NCI-H460 (cell line): ENCODE results near the gene DNM3. TPM values are rescaled to one million over a fixed set of nuclear protein-coding genes. Genes with fewer than 3 reads are reported as not detected.

Source experiments
- DNase-seq: peaks from one replicate; pipeline ENCODE4 v3.0.0-alpha.2; 2016; ENCODE audit warnings: low read depth; ENCODE audit errors: extremely low read depth
- total RNA-seq: library from RNA; depleted of rRNA; stranded (reverse); fragments of >200 nt; shearing (Covaris generic); gene quantifications from 2 replicates; pipeline ENCODE4 v1.2.3, GENCODE V29; 2014

The DNM3 gene
- total RNA-seq, 1 experiment from 2014 or later, result 0.27 TPM

DNA sequence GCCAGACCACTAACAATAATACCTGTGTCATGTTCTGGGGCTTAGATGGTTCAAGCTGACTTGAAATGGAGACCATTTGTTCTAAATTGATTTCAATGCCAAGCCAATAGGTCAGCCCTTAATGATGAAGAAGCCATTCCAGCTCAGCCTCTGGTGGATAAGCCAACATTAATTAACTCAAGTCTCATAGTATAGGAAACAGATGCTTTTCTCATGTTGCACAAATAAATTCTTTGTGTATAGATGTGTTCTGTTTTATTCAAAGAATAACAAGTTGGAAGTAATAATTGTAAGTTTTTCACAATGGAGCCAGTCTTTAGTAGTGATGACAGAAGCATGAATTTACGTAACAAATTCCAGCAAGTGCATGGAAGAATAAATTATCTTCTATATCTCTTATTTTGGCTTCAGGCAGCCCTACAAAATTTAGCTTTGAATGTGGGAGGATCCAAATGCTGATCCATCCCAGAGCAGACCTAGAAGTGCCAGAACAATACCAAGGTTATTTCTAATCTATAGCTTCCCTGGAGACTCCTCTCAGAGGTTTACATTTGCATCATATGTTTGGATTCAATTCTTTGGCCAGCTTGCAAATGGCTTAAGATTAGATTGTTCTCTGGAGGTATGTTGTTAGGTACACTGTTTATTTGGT, 536.9 kb downstream of the DNM3 start:
- no peak for DNase-seq

DNA sequence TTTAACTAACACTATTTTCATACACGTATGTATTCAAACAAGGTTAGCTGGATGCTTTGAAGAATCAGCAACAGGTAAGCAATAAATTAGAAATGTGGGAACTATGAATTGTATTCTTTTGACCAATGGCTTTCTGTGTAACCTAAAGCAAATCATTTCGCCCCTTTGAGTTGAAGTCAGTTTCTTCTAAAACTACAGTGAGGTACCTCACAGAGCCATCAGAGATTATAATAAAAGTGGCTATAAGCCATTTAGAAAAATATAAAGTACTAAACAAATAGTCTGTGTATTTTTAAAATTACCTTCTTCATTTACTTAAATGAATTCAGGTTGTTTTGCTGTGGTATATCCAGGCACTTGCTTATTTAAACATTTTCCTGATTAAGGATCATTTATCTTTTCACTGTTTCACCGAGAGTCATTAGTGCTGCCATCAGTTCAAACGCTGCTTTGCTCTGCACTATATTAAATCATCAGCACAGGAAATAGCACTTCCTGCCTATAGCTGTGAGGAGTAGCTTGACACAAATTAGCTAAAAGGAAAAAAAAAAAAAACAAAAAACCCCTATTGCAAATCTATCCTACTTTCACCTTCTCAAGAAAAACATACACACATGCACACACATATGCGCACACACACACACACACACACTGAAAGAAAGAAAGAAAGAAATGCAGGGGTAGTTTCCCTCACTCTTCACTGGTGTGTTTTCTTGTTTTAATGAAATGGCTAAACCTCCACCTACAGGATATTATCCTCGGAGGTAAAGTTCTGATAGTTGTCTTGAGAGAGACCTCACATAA, 539.3 kb downstream of the DNM3 start:
- DNase-seq, result no peak

DNA sequence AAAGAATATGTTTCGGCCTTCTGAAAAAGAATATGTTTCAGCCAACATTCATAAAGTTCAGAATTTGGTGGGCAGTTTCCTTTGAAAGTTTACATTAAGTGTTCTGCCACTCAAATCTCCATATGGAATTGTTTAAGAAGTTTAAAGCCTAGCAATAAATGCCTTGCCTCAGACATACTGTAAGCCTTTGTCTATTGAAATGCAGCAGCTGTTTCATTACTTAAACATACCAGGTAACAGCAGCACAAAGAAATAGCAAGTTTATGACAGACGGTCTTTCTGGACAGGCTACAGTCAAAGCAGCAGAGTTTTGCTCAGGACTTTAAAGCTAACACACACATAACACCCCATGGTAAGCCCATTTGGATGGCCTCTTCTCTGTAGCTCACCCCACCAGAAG, 540.6 kb downstream of the DNM3 start:
- no peak for DNase-seq

DNA sequence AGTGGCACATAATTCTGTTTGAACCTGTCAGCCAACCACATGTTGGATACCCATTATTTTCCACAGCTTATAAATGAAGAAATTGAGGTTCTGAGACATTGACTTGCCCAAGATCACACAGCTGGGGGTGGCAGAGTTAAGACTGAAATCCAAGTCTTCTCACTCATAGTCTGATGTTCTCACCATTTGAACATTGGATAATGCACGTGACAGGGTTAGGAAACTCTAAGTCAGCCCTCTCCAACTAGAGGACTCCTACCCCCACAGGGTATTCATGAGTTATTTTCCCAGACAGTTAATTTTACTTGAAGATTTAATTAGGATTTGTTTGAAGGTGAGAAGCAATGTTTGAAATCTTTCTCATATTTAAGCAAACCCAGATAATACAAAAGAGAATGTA, 541.1 kb downstream of the DNM3 start:
- no peak for DNase-seq

DNA sequence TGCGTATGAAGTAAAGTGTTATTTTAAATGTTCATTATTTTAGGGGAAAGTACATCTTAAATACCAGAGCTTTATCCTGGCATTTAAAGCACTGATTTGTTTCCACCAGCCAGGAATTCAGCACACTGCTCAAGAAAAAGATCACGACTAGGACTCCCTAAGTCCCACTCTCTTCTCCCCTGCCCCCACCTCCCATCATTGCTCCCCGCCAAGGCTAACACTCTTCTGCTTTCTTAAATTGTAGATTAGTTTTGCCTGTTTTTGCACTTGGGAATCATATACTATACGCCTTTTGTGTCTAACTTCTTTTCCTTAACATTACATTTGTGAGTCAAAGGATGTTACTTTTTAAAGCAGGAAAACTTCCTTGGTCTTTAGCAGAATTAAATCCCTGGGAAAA, 541.7 kb downstream of the DNM3 start:
- DNase-seq, result no peak

DNA sequence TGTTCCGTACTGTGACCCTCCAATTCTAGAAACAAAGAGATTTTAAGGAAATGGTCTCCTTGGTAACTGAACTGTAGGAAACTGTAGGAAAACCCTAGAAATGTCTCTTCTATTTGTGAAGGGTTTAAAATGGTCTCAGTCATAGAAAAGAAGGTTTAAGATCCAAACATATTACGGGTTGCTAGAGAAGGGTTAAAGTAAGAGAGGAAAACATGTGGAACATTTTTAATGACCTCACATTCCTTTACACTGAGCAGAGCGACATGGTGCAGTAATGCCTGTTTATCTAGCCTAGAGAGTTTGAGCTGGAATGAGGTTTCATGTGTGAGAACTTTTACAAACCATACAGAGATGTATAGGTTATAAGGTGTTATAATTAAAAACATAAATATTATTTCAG, 542.2 kb downstream of the DNM3 start:
- DNase-seq, result no peak

DNA sequence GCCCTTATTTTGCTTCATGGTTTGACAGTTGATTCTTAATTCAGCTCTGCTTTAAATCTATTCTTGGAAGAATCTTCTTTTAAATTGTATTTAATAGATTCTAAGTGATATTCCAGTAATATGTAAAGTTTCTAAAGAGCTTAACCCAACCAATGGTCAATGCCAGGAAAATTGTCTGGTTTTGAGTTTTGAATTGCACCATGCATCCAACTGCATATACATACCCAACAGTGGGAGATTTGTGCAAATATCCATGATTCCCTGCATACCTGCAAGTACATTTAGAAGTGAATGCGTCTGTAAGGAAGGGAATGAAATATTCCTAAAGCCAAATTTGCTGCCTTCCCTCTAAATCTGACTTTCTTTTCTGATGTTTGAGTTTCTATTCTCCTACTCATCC, 543.4 kb downstream of the DNM3 start:
- DNase-seq, result no peak

DNA sequence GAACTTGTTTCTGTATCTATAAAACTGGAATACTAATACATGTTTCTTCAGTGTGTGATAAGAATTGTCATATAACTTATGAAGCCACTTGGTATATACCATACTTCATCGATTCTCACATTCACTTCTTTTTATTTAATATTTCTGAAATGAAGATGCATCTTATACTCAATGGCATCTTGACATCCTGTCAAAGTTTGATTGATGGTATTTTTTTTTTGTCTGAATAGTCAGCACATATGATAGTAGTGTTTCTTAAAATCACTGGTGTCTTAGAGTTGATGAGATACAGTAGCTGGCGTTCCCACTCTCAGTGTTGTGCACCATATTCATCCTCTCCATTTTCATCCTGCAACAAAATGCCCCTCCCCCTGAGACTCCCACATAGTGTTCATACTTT, 544.7 kb downstream of the DNM3 start:
- no peak for DNase-seq

DNA sequence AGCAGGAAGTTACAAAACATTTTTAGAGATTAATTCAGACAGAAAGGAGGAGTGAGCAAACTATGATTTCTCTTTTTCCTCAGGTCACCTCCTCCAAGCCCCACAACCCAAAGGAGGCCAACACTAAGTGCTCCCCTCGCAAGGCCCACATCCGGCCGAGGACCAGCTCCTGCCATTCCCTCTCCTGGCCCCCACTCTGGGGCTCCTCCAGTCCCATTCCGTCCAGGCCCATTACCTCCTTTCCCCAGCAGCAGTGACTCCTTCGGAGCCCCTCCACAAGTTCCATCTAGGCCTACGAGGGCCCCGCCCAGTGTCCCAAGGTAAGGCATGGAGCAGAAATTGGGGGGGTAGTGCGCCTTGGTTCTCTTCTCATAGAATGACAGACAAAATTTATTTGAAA, 547.2 kb downstream of the DNM3 start:
- DNase-seq, result no peak

DNA sequence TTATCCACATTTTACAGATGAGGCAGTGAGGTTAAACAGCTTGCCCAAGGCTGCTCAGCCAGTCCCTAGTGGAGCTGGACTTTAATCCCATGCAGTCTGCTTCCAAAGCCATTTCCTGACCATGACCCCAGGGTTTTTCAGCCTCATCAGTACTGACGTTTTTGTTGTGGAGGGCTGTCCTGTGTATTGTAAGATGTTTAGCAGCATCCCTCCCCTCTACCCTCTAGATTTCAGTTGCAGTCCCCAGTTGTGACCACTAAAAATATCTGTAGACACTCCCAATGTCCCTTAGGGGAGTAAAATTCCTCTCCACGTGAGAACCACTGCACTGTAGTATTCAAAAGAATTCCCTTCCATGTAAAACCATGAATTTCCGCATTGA, 549.0 kb downstream of the DNM3 start:
- DNase-seq, result no peak

DNA sequence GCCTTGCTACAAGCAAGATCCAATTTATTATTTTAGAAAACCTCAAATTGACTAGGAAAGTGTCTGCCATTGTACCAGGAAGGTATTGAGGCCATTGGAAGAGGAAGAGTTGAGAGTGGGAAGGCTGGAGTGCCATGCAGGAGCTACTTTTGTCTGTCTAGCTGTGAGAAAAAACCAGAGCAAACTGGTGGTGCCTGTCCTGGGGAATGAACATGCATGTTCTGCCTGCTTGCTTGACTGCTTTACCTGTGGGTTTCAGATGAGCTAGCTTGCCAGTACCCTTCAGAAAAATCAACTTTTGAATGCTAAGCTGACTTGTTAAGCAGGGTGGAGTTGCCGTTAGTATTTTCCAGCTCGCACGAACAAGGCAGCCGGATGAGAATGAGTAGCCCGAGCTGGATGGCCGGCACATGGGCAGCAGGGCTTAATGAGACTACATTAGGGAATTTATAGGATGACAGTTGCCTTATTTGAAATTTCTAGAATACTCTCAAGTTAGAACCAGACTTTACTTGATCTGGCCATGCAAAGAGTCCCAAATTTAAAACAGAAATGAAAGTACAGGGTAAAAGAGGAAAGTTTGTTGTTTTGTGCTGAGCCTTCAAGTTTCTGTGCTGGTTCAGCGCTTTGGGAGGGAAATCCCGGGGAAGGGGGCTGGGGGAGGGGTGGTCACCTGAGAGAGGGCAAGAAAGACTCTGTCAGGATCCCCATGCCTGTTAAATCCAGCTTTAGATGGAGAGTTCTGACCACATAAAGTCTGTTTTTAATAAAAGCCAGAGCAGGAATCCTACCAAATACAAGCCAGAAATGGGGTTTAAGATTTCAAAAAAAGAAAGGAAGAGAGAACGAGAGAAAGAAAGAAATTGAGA, 549.6 kb downstream of the DNM3 start:
- DNase-seq, result no peak

DNA sequence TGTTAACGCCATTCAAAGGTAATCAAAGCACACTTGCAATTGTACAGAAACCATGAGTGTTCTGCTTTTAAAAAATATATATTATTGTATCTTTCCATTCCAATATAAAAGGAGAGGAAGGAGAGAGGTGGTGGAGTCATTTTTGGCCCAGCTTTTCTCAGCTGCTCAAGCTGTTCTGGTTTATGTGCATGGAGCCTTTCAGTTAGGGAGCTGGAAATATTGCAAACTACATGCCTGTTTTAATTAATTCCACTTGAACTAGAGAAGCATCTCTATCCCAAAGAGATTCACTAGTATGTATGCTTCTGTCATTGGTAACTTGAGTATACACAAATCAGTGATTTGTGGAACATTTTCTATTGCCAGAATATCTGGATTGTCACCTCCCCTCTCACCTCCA, 550.7 kb downstream of the DNM3 start:
- no peak for DNase-seq

DNA sequence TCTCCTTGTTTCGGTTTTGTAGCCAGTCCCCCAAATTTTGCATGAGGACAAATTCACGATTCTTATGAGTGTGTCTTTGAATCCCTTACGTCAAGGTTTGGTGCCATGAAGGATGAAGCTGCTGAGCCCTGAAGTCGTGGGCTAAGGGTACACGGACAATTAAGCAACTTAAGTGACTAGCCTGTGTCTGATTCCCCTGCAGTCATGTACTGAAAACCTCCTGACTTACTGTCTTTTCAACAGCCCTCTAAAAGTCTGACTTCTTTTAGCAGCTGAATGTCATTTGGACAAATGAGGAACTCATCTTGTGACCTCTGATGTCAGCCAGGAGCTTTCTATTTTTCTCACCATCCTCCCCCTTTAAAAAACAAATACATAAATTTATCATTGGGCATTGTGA, 552.1 kb downstream of the DNM3 start:
- no peak for DNase-seq

DNA sequence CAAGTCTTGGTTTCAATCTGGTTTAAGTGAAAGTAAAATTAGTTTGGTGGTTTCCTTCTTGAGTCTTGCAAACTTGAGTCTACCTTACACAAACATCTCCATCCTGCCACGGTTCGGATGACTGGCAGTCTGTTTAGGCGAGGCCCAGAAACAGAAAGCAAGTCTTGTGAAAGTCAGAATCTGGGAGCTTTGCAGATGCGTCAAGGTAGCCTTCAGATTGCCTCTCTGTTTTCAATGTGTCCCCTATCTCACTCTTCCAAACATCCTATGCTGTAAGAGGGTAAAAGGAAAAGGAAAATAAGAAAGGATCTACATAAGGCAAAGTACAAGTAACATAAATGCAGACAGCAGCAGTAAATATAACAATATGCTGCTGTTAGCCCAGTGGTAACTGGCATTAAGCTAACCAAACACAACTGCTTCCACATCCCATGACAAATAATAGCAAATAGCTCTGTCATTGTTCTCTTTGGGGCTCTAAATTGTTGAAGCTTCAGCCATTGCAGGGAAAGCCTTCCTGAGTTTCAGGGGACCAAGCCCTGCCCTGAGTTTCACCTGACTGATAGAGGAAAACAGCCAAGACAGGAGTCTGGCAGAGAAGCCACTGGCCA, 552.9 kb downstream of the DNM3 start:
- DNase-seq, result peak; percentile 16

DNA sequence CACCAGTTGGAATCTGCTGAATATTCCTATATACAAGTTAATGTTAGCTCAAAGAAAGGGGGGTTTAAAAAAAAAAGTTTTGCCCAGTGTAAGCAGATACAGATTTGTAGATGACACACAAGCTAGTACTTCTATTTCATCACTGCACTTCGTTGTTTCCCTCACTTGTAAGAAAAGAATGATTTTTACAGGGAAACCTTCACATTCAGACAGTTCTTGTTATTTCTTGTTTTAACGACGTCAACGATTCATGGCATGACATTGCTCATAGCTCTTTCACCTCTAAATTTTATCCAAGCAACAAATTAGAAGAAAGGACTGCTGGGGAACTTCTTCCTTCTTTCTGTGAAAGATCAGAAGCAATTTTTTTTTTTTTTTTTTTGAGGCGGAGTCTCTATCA, 553.5 kb downstream of the DNM3 start:
- no peak for DNase-seq

DNA sequence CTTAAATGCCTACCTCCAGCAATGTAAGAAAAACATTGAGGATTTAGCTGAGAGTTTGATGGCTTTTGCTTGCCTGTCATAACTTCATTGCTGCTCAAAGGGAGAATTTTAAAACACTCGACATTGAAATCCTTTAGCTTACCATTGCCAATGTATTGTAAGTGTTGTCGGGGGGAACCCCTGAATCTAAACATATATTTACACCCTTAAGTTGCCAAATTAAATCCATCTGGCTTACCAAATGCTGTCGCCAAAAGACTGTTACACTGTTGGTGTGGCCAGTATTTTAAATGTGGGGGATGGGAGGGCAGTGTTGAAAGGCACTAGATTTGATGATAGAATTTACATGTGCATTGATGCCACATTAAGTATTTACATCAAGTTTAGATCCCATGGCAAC, 554.3 kb downstream of the DNM3 start:
- DNase-seq, result no peak

DNA sequence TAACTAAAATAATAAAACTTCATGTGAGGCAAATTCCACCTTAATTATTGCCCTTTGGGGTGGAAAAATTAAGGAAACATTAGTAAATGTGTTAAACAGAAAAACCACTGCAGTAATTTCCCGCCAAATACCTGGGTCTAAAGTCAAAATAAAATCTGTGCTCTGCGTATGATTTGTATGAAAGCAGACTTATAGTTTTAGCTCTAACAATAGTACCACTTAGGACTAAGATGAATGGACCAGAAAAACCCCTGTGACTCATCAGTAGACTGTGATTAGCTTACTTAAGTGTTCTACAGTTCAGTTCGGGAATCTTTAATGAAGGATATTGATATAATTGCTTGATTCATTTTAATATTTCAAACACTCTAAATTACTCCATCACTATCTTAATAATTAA, 555.9 kb downstream of the DNM3 start:
- no peak for DNase-seq

DNA sequence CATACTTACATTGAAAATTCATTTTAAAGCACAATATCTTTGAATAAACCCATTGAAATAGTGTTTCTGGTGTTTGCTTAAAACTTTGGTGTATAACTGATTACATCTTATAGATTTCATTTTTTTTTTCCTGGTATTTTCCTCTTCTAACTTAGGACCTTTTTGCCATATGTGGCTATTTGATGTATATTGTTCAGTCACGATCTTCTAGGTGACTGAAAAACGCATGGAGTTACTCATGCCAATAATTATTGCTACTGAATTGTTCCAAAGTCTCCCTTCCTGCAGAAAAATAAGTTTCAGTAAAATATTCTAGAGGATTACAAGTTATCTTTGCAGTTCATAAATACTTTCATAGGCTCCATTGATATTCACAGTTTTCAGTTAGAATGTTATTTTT, 556.3 kb downstream of the DNM3 start:
- DNase-seq, result no peak

DNA sequence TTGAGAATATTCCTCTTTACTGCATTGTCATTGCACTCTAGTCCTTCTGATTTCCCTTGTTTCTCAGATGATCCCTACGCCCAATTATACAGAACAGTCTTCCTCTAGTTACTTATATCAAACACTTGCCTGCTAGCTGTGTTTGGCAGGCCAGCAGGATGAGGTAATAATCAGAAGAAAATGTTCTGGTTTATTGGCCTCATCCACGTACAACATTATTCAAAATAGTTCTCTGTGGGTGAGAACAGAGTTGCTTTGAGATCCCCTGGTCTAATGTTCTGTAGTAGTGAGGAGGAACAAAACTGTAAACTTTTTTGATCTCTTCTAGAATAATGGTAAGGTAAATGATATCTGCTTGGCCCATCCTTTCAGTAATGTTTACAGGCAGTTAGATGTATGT, 556.9 kb downstream of the DNM3 start:
- DNase-seq, result no peak

DNA sequence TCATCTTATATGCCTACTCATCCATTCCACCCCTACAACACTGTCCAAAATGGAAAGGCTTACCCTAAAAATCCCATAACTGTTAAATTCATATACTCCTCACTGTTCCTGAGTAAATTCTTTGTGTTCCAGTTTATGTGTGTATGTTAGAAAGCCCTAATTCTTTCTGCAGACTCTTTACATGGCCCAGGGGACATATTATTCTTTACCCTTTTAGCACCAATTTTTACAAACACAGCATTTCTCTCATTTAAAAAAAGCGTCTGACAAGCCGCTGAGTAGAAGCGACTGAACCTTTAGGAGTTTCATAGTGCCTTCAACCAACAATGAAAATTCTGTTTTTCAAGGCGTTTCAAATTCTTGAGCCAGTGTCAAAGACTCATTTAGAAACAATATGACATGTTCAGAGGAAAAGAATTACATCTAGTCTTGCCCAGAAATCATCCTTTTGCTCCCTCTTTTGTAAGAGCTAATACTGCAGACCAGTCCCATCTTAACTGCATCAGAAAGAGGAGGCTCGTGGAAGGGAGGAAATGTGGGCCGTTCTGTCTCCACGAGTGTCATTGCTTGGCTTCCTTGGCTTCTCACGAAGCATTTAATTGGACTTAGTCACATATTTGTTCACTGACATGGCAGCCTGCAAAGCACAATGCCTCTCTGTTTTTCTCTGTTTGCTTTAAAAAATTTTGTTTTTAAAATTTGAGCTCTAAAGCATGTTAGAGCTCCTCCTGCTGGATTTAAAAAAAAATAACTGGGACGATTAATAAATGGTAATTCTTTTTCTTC, 557.9 kb downstream of the DNM3 start:
- peak; percentile 90 for DNase-seq
